NCI-H2107 treated with DMSO at 0.1 percent for 48 hours (cell line): Measurements from ENCODE around the gene JAK3.
"Not testable (repeated sequence)": the region's sequence is repeated elsewhere in the genome, so short reads cannot be mapped to it uniquely, and the experiment has no call there.

Experiments
- DNase-seq: peaks from one replicate; lab custom pipeline; 2025; ENCODE audit not compliant: unreplicated experiment; lab: John Stamatoyannopoulos, UW

Gene JAK3

GRCh38 chr19:17807731-17808316 lies 40.0 kb downstream of the JAK3 start:
- DNase-seq, result no peak

DNA sequence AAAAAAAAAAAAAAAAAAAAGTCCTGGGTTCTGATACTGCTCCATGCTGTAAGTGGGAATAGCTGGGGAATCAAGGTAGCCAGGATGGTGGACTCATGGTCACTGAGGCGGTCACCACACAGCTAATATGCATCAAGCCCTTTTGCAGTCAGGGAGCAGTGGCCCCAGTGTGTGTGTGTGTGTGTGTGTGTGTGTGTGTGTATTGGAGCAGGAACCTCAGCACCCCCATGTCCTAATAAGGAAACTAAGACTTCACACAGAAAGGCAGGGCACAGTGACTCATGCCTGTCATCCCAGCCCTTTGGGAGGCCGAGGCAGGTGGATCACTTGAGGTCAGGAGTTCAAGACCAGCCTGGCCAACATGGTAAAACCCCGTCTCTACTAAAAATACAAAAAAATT lies 40.8 kb downstream of the JAK3 start:
- DNase-seq, result no peak

- no peak for DNase-seq
Measured at GRCh38 chr19:17805427-17805826, 42.4 kb downstream of the JAK3 start.

- DNase-seq, result no peak
Measured at GRCh38 chr19:17803264-17803896, 44.4 kb downstream of the JAK3 start.

DNA sequence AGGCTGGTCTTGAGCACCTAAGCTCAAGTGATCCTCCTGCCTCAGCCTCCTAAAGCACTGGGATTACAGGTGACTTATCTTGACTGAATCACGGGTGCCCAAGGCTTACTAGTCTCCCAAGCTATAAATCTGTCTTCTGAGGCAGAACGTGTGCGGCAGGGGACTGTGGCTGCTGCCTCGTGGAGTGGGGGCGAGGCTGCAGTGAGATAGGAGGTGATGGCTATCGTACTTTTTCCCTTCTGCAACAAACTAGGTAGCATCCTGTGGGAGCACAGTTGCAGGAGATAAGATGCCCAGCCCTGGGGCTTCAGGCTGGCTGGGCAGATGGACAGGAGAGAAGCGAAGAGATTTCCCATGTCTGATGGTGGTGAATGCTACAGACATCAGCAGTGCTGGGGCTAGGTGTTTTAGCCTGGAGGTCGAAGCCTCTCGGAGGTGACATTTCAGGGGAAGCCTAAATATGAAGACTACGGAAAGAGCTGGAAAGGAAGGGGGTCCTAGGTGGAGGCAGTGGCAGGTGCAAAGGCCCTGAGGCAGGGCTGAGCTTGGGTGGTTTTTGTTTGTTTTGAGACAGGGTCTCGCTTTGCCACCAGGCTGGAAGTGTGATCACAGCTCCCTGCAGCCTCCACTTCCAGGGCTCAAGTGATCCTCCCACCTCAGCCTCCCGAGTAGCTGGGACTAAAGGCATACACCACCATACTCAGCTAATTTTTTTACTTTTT lies 45.5 kb downstream of the JAK3 start:
- no peak for DNase-seq

DNA sequence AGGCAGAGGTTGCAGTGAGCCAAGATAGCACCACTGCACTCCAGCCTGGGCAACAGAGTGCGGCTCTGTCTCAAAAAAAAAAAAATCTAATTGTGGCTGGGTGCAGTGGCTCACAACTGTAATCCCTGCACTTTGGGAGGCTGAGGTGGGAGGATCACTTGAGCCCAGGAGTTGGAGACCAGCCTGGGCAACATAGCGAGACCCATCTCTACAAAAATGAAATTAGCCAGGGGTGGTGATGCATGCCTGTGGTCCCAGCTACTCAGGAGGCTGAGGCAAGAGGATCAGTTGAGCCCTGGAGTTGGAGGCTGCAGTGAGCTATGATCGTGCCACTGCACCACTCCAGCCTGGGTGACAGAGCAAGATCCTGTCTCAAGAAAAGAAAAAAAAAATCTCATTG lies 49.2 kb downstream of the JAK3 start:
- DNase-seq, result not testable (repeated sequence)

DNA sequence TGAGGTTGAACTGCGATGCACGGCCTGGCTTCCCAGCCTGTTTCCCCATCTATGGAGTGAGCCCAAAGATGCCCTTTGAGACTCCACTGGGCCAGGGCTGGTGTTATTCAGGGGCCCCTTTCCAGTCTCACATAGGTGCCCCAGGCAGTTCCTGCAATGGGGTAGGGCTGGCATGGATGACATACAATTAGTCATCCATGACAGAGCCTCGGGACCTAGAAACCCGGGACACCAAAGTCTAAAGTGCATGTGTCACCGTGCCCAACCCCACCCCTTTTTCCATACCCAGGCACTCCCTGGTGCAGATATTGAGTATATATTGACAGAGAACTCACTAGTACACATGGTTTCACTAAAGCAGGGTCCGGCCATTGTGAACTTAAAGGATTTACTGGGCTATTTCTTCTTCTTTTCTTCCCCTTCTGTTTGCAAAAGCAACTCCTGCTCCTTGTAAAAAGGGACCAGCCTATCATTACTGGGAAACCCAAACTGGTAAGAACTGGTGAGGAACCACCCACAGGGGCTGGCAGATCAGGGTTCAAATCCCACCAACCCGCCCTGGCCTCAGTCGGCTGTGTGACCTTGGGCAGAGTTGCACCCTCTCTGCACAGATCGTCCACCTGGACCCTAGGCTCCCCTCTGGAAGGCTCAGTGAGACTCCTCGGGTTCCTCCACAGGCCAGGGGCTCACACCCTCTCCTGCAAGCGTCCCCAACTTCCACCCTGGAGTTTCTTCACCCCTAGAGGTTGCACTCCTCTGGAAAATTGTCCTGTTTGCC lies 50.2 kb downstream of the JAK3 start:
- DNase-seq, result no peak

DNA sequence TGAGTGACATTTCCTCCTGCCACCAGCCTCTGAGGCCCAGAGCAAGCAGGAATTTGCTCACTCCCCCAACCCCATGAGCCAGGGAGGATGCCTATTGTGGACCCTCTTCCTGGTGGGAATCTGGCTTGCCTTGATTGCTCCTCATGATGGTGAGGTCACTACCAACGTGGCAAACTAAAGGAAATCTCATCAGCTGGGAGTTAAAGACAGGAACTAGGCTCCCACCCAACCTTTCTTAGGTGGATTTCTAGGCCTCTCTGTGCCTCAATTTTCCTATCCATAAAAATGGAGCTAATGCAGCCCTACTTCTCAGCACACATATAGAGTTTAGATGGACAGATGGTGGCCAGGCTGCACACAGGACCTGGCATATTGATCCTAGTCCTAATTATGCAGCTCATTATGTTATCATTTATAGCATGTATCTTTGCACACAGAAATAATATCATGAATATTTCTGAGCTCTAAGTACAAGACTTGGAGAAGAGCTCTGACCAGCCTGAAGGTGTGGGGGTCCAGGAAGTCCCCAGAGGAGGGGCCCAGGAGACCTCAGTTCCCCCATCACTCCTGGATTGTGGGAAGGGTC lies 50.9 kb downstream of the JAK3 start:
- no peak for DNase-seq

- DNase-seq, result no peak
Measured at GRCh38 chr19:17796013-17796837, 51.6 kb downstream of the JAK3 start.

DNA sequence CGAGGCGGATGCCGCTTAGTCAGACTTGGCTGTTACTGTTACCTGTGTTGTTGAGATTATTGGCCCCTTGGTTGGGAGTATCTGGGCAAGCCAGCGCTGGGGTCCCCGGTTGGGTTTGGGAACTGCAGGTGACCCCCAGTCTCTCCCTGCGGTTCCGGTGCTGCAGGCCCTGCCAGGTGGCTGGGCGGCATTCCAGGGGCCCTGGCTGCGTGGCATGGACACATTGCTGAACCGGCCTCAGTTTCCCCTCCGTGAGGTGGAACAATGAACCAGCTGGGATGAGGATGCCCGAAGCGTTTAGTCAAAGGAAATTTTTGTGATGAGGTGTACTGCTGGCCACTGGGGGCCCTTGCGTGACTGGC lies 52.3 kb downstream of the JAK3 start:
- no peak for DNase-seq

DNA sequence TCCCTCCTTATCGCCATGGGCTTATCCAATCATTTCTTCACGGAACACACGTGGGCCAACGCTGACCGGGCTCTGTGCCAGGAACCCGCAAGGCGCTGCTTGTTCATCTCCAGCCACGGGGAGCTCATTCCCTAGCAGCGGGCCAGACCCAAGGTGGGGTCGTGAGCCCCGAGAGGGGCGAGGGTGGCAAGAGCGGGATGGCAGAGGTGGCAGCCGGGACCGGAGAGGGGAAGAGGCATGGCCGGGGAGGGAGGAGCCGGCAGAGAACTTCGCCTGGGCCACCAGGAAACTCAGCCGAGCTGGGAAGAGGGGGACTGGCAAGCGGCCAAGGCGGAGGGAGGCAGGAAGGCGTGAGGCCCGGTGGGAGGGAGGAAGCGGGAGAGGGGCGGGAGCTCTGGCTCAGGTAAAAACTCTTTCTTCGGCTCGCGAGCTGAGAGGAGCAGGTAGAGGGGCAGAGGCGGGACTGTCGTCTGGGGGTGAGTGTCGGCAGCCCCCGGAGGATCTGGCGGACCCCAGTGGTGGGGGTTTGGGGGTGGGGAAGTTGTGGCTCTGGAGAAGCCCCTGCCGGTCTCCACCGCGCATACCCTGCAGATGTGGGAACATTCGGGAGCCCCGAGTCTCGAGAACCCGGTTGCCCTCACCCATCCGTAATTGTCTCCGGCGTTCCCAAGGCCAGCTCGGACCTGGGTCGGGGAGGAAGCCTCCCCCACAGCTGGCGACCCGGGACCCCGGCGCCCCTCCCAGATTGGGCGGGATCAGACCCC lies 52.9 kb downstream of the JAK3 start, which contains the start of gene B3GNT3:
Gene B3GNT3, plus strand, starts transcription at position 408 of the 764 bp plus-strand sequence. CDS start 12,670 bp downstream, outside the sequence.
- no peak for DNase-seq

GRCh38 chr19:17794412-17794730 lies 53.4 kb downstream of the JAK3 start:
- DNase-seq, result no peak

- no peak for DNase-seq
Measured at GRCh38 chr19:17790059-17790780, 57.6 kb downstream of the JAK3 start.

- DNase-seq, result no peak
Measured at GRCh38 chr19:17788632-17789031, 59.1 kb downstream of the JAK3 start.

- no peak for DNase-seq
Measured at GRCh38 chr19:17787274-17787913, 60.4 kb downstream of the JAK3 start.

DNA sequence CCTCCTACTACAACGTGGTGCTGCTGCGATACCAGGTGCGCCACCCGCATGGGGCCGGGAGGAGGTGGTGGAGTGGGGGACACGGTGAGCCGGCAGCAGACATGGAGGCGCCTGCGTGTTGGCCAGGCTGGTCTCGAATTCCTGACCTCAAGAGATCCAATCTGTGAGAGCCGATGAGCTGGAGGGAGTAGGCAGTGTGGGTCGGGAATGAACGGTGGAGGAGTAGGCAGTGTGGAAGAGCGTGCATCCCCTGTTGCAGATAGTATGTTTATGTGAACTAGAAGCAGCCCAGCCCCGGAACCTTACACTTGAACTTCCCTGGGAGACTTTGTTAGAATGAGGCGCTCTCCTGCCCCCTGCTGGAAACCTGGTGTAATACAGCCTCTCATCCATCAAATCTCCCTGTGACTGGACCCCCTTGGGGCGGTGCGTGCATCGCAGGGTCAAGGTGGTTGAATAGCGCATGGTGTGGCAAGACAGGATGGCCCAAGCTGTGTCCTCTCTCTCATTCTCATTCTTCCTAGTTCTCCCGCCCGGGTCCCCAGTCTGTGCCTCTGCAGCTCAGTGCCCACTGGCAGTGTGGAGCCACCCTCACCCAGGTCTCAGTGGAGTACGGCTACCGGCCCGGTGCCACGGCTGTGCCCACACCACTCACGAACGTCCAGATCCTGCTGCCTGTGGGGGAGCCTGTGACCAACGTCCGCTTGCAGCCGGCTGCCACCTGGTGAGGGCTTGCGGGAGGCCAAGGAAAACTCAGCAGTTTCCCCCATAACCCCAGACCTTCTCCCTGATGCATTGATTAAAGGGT lies 63.4 kb downstream of the JAK3 start:
- DNase-seq, result peak; percentile 71

GRCh38 chr19:17783721-17784120 lies 64.1 kb downstream of the JAK3 start:
- not testable (repeated sequence) for DNase-seq

GRCh38 chr19:17780781-17781180 lies 67.0 kb downstream of the JAK3 start:
- DNase-seq, result no peak
